Colonic mucosa (tissue), 4 donors: ENCODE results near the gene KCNN3. TPM values are rescaled to one million over a fixed set of nuclear protein-coding genes. Genes with fewer than 3 reads are reported as not detected.

Source experiments
- DNase-seq: peaks from one replicate; pipeline ENCODE4 v3.0.0-alpha.2; 2020
- H3K27ac ChIP-seq: fragments of 200-600 bp; one replicate; pipeline ENCODE4 v1.8.0; 2021
- H3K27me3 ChIP-seq: fragments of 200-600 bp; one replicate; pipeline ENCODE4 v1.8.0; 2021
- H3K36me3 ChIP-seq: fragments of 200-600 bp; one replicate; pipeline ENCODE4 v1.8.0; 2021
- H3K4me1 ChIP-seq: fragments of 200-600 bp; one replicate; pipeline ENCODE4 v1.8.0; 2021; ENCODE audit warnings: mild to moderate bottlenecking
- H3K4me3 ChIP-seq: fragments of 200-600 bp; one replicate; pipeline ENCODE4 v1.8.0; 2021
- H3K9ac ChIP-seq, 2 donors: one replicate each; pipeline ENCODE4 v1.7.0; 2013; ENCODE audit warnings: control low read depth in 2 of 2, low read depth in 2 of 2, low read length in 2 of 2
- H3K9me3 ChIP-seq: fragments of 200-600 bp; one replicate; pipeline ENCODE4 v1.8.0; 2021
- CTCF ChIP-seq: fragments of 200-600 bp; IDR thresholded peaks from one replicate; pipeline ENCODE4 v1.8.0; 2022; ENCODE audit warnings: antibody characterized with exemption, mild to moderate bottlenecking
- intact Hi-C: fragments of 100-400 bp; cut with DNase I; formaldehyde crosslinking; loops from one replicate; pipeline ENCODE4 v1.14.1; 2022
- total RNA-seq, 2 donors: library from RNA; stranded (reverse); fragmentation: NEBNext Ultra II Directional in 1 of 2; extraction: Animal tissue kit (Norgen Biotek cat#: 25700) in 1 of 2; gene quantifications; one replicate each; pipeline ENCODE4 v1.2.1, GENCODE V29; 2021
- donor health status: healthy.
- donor health status: DM: no; HTN: no; CAD: no.
- donor health status: DM: no; HTN: no; CAD: no.

Gene KCNN3
- total RNA-seq, 2 donors from 2014 or later, result 0.99 to 2.5 TPM

GRCh38 chr1:154739654-154740053, 130.4 kb downstream of the KCNN3 start:
- Histone ChIP-seq H3K4me3 (no peak overlapping the region), H3K36me3 (no peaks in the 10 kb centered on the region), H3K27me3 (no peaks in the 10 kb centered on the region), H3K9ac (no peak overlapping the region), H3K4me1 (no peaks in the 10 kb centered on the region), H3K9me3 (no peaks in the 10 kb centered on the region), H3K27ac (no peak overlapping the region)
- DNase-seq, result no peak
- no peak for TF ChIP-seq CTCF
- intact Hi-C loops, result no loop called here

DNA sequence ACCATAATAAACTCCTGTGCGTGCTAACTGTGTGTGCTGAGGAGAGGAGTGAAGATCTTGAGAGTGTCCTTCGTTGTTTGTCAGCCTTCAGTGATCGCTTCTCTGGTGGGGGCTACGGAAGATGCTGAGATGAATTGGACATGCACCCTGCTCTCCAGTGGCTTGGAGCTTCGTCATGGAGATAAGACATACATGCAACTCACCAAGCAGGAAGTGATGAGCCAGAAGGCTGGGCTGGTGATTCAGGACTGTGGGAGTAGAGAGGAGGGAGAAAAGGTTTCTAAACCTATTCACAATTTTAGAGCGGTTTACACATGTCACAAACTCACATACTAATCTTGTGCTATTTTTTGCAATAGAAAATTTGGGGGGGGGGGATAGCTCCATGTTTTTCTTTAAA, 133.2 kb downstream of the KCNN3 start:
- Histone ChIP-seq H3K27ac (no peak overlapping the region), H3K27me3 (no peaks in the 10 kb centered on the region), H3K4me1 (no peaks in the 10 kb centered on the region), H3K9me3 (no peaks in the 10 kb centered on the region), H3K4me3 (no peak overlapping the region), H3K9ac (no peak overlapping the region), H3K36me3 (no peaks in the 10 kb centered on the region)
- TF ChIP-seq CTCF, result no peak
- no peak for DNase-seq
- intact Hi-C loops, result no loop called here

GRCh38 chr1:154735804-154736168, 134.3 kb downstream of the KCNN3 start:
- no peaks in the 10 kb centered on the region for H3K27me3 ChIP-seq
- no peaks in the 10 kb centered on the region for H3K9me3 ChIP-seq
- H3K9ac ChIP-seq, result no peak overlapping the region
- DNase-seq, result no peak
- H3K4me3 ChIP-seq, result no peak overlapping the region
- no peaks in the 10 kb centered on the region for H3K36me3 ChIP-seq
- intact Hi-C loops, result no loop called here
- no peaks in the 10 kb centered on the region for H3K4me1 ChIP-seq
- no peak overlapping the region for H3K27ac ChIP-seq
- TF ChIP-seq CTCF, result no peak

DNA sequence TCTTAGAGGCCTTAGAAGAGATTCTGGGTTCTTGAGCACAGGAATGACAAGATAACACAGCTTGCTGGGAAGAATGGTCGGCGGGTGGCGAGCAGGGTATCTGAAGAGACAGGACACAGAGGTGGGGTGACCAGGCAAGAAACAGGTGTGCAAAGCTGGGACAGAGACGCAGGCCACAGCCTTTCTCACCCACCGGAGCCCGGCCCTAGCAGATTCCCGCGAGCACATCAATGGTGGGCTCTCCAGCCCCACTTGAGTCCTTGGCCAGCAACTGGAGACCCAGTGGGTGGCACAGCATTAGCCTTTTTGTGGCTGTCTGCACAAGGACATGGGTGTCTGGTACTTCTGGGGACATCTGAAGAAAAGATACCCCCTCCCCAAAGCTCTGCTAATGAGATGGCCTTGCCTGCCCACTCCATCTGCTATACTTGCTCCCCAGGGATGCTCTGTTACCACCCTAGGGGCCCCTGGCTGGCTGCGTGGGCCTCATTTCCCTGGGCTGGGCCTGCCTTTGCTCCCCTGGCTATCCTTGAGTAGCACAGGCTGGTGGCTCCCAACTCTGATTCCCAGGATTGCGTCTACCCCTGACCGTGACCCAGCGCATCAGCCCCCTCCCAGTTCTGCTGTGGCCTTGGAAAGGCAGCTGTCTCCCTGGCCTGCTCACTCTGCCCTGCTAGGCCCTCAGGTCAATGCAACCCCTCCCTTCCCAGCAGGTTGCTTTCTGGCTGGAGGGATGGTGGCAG, 134.8 kb downstream of the KCNN3 start:
- Histone ChIP-seq H3K4me1 (no peaks in the 10 kb centered on the region), H3K27me3 (no peaks in the 10 kb centered on the region), H3K9ac (no peak overlapping the region), H3K27ac (no peak overlapping the region), H3K9me3 (no peaks in the 10 kb centered on the region), H3K36me3 (no peaks in the 10 kb centered on the region), H3K4me3 (no peak overlapping the region)
- intact Hi-C loops, result no loop called here
- TF ChIP-seq CTCF, result no peak
- DNase-seq, result no peak

DNA sequence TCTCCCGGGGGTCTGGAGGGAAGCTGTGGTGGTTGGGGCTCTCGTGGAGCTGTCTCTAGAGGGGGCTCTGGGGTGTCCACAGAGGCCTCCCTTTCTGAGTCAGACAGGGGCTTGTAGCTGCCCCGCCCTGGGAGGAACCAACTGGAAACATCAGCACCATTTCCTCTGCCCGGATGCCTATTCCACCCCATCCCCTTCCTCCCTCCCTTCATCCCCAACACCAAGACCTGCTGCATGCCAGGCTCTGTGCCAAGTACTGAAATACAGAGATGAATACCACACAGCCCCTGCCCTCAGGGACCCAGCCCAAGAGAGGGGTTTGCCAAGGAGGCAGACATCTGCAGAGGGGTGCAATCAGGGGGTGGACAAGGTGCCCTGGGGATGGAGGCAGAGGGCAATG, 136.5 kb downstream of the KCNN3 start:
- Histone ChIP-seq H3K9me3 (no peaks in the 10 kb centered on the region), H3K9ac (no peak overlapping the region), H3K27ac (no peak overlapping the region), H3K27me3 (no peaks in the 10 kb centered on the region), H3K4me1 (no peaks in the 10 kb centered on the region), H3K36me3 (no peaks in the 10 kb centered on the region), H3K4me3 (no peak overlapping the region)
- no peak for DNase-seq
- TF ChIP-seq CTCF, result no peak
- intact Hi-C loops, result no loop called here
